Fibroblast of lung (primary cell): ENCODE data around the gene TPST2.

Experiments
- CTCF ChIP-seq, 2 donors: IDR thresholded peaks in 1 of 2; conservative IDR thresholded peaks in 1 of 2; 1 replicate in 1 of 2; 2 replicates in 1 of 2; pipeline ENCODE4 v1.5.1; 2011 to 2012; ENCODE audit warnings: low read length in 2 of 2, control low read depth in 1 of 2, inconsistent platforms in 1 of 2, low read depth in 1 of 2, mild to moderate bottlenecking in 1 of 2
- EZH2 ChIP-seq: IDR thresholded peaks from 2 replicates; pipeline ENCODE4 v1.5.1; 2012; ENCODE audit warnings: low read length, control low read depth, mild to moderate bottlenecking; ENCODE audit errors: missing control alignments

DNA sequence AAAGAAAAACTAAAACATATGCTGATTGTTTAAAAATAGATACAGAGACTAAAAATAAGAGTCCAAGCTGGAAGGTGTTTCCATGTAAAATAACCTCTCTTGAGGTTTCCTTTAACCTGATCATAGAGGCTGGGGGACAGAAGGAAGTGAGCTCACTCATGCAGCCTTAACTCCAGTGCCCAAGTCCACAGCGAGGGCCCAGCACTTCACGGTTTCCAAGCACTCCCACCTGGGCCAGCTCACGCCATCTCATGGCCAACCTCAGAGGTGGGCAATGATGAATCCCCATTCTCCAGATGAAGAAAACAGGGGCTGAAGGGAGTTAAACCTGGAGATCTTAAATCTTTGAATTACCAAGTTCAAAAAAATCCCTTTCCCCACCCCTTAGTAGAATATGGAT, 62.8 kb downstream of the TPST2 start:
- no peak for TF ChIP-seq CTCF (conservative IDR thresholded peaks at IDR 0.05 in 1 of 2, IDR thresholded peaks at IDR 0.05 in 1 of 2; ENCODE audit: low read depth in 1 of 2, low read length in 2 of 2)
- no peak for TF ChIP-seq EZH2
